ENCODE results near the gene GXYLT1. TPM values are rescaled to one million over a fixed set of nuclear protein-coding genes. Genes with fewer than 3 reads are reported as not detected.
"Not testable (repeated sequence)": the region's sequence is repeated elsewhere in the genome, so short reads cannot be mapped to it uniquely, and the experiment has no call there.

The GXYLT1 gene
- total RNA-seq, 1 donor from 2014 or later, result 11.0 TPM

GRCh38 chr12:42106791-42107190 is 37.9 kb downstream of the GXYLT1 start:
- H3K27ac Mint-ChIP-seq; DNase-seq (ENCODE audit: low spot score); H3K27me3 Mint-ChIP-seq (ENCODE audit: low read depth); intact Hi-C loops (cut with micrococcal nuclease); H3K4me1 Mint-ChIP-seq (ENCODE audit: low read depth); H3K9me3 Mint-ChIP-seq; H3K4me3 Mint-ChIP-seq (ENCODE audit: low read depth): not testable (repeated sequence)
- H3K36me3 Mint-ChIP-seq (ENCODE audit: low read depth), result peaks cover 28% of the 10 kb centered on the region

GRCh38 chr12:42104784-42105183 is 39.9 kb downstream of the GXYLT1 start:
- Mint-ChIP-seq H3K27ac (no peak overlapping the region), H3K4me3 (ENCODE audit: low read depth) (no peak overlapping the region), H3K27me3 (ENCODE audit: low read depth) (no peaks in the 10 kb centered on the region), H3K9me3 (no peaks in the 10 kb centered on the region), H3K36me3 (ENCODE audit: low read depth) (peaks cover 10% of the 10 kb centered on the region), H3K4me1 (ENCODE audit: low read depth) (peaks cover under 1% of the 10 kb centered on the region)
- DNase-seq (ENCODE audit: low spot score), result no peak
- intact Hi-C loops (cut with micrococcal nuclease), result no loop called here

GRCh38 chr12:42104087-42104486 is 40.6 kb downstream of the GXYLT1 start:
- Mint-ChIP-seq H3K4me3 (ENCODE audit: low read depth) (no peak overlapping the region), H3K27ac (no peak overlapping the region), H3K36me3 (ENCODE audit: low read depth) (peaks cover 9% of the 10 kb centered on the region), H3K9me3 (no peaks in the 10 kb centered on the region), H3K4me1 (ENCODE audit: low read depth) (no peaks in the 10 kb centered on the region), H3K27me3 (ENCODE audit: low read depth) (no peaks in the 10 kb centered on the region)
- DNase-seq (ENCODE audit: low spot score), result no peak
- intact Hi-C loops (cut with micrococcal nuclease), result no loop called here

GRCh38 chr12:42103155-42103554 is 41.5 kb downstream of the GXYLT1 start:
- intact Hi-C loops (cut with micrococcal nuclease), result no loop called here
- no peaks in the 10 kb centered on the region for H3K9me3 Mint-ChIP-seq
- H3K4me3 Mint-ChIP-seq (ENCODE audit: low read depth), result no peak overlapping the region
- DNase-seq (ENCODE audit: low spot score), result no peak
- no peaks in the 10 kb centered on the region for H3K27me3 Mint-ChIP-seq (ENCODE audit: low read depth)
- no peak overlapping the region for H3K27ac Mint-ChIP-seq
- peaks cover 3% of the 10 kb centered on the region for H3K36me3 Mint-ChIP-seq (ENCODE audit: low read depth)
- H3K4me1 Mint-ChIP-seq (ENCODE audit: low read depth), result peaks cover 3% of the 10 kb centered on the region

GRCh38 chr12:42102720-42103119 is 42.0 kb downstream of the GXYLT1 start:
- no peak for DNase-seq (ENCODE audit: low spot score)
- H3K27ac Mint-ChIP-seq, result no peak overlapping the region
- H3K36me3 Mint-ChIP-seq (ENCODE audit: low read depth), result peaks cover 6% of the 10 kb centered on the region
- intact Hi-C loops (cut with micrococcal nuclease), result no loop called here
- H3K27me3 Mint-ChIP-seq (ENCODE audit: low read depth), result no peaks in the 10 kb centered on the region
- no peak overlapping the region for H3K4me3 Mint-ChIP-seq (ENCODE audit: low read depth)
- no peaks in the 10 kb centered on the region for H3K9me3 Mint-ChIP-seq
- peaks cover 7% of the 10 kb centered on the region for H3K4me1 Mint-ChIP-seq (ENCODE audit: low read depth)

GRCh38 chr12:42099433-42099832 is 45.2 kb downstream of the GXYLT1 start:
- Mint-ChIP-seq H3K36me3 (ENCODE audit: low read depth) (peaks cover 21% of the 10 kb centered on the region), H3K27ac (no peak overlapping the region), H3K4me3 (ENCODE audit: low read depth) (no peak overlapping the region), H3K9me3 (no peaks in the 10 kb centered on the region), H3K4me1 (ENCODE audit: low read depth) (peaks cover 29% of the 10 kb centered on the region), H3K27me3 (ENCODE audit: low read depth) (no peaks in the 10 kb centered on the region)
- intact Hi-C loops (cut with micrococcal nuclease), result loop anchor here (2.0 to 10.0 kb wide), 2 partner anchors 139 to 225 kb away; partner anchors contain the start of genes PPHLN1, YAF2 and ZCRB1
- no peak for DNase-seq (ENCODE audit: low spot score)

GRCh38 chr12:42097971-42098370 is 46.7 kb downstream of the GXYLT1 start:
- H3K36me3 Mint-ChIP-seq (ENCODE audit: low read depth), result peaks cover 21% of the 10 kb centered on the region
- no peaks in the 10 kb centered on the region for H3K27me3 Mint-ChIP-seq (ENCODE audit: low read depth)
- peaks cover 31% of the 10 kb centered on the region for H3K4me1 Mint-ChIP-seq (ENCODE audit: low read depth)
- DNase-seq (ENCODE audit: low spot score), result no peak
- peak overlapping the region; percentile 91 for H3K27ac Mint-ChIP-seq
- intact Hi-C loops (cut with micrococcal nuclease), result loop anchor here (1.0 to 10.0 kb wide), 3 partner anchors 46 to 227 kb away; partner anchors contain the start of genes GXYLT1, PPHLN1, YAF2 and ZCRB1
- peak overlapping the region; percentile 81 for H3K4me3 Mint-ChIP-seq (ENCODE audit: low read depth)
- H3K9me3 Mint-ChIP-seq, result no peaks in the 10 kb centered on the region

- Mint-ChIP-seq H3K9me3 (no peaks in the 10 kb centered on the region), H3K27me3 (ENCODE audit: low read depth) (no peaks in the 10 kb centered on the region), H3K4me1 (ENCODE audit: low read depth) (peaks cover 40% of the 10 kb centered on the region), H3K4me3 (ENCODE audit: low read depth) (no peak overlapping the region), H3K36me3 (ENCODE audit: low read depth) (peaks cover 27% of the 10 kb centered on the region), H3K27ac (peak overlapping the region; percentile 8)
- DNase-seq (ENCODE audit: low spot score), result no peak
- intact Hi-C loops (cut with micrococcal nuclease), result loop anchor here (10.0 kb wide), 1 partner anchor 231 kb away; the partner anchor contains the start of genes PPHLN1 and ZCRB1
Observed at GRCh38 chr12:42094277-42094676, 50.4 kb downstream of the GXYLT1 start.

- no peak for DNase-seq (ENCODE audit: low spot score)
- Mint-ChIP-seq H3K27me3 (ENCODE audit: low read depth) (no peaks in the 10 kb centered on the region), H3K4me3 (ENCODE audit: low read depth) (no peak overlapping the region), H3K9me3 (no peaks in the 10 kb centered on the region), H3K36me3 (ENCODE audit: low read depth) (peaks cover 24% of the 10 kb centered on the region), H3K27ac (no peak overlapping the region), H3K4me1 (ENCODE audit: low read depth) (peaks cover 25% of the 10 kb centered on the region)
- intact Hi-C loops (cut with micrococcal nuclease), result loop anchor here (10.0 kb wide), 1 partner anchor 233 kb away; the partner anchor contains the start of genes PPHLN1 and ZCRB1
Observed at GRCh38 chr12:42091769-42092168, 52.9 kb downstream of the GXYLT1 start.

GRCh38 chr12:42090899-42091298 is 53.8 kb downstream of the GXYLT1 start:
- DNase-seq (ENCODE audit: low spot score), result no peak

GRCh38 chr12:42086031-42086430 is 58.6 kb downstream of the GXYLT1 start:
- Mint-ChIP-seq H3K36me3 (ENCODE audit: low read depth) (peaks cover 8% of the 10 kb centered on the region), H3K27me3 (ENCODE audit: low read depth) (no peaks in the 10 kb centered on the region), H3K27ac (no peak overlapping the region), H3K9me3 (no peaks in the 10 kb centered on the region), H3K4me1 (ENCODE audit: low read depth) (peaks cover 2% of the 10 kb centered on the region), H3K4me3 (ENCODE audit: low read depth) (no peak overlapping the region)
- intact Hi-C loops (cut with micrococcal nuclease), result no loop called here
- no peak for DNase-seq (ENCODE audit: low spot score)

More at GRCh38 chr12:42090899-42091298, 53.8 kb downstream of the GXYLT1 start:
- Mint-ChIP-seq H3K4me1 (ENCODE audit: low read depth) (peaks cover 20% of the 10 kb centered on the region), H3K9me3 (no peaks in the 10 kb centered on the region), H3K4me3 (ENCODE audit: low read depth) (no peak overlapping the region), H3K27me3 (ENCODE audit: low read depth) (no peaks in the 10 kb centered on the region), H3K27ac (no peak overlapping the region), H3K36me3 (ENCODE audit: low read depth) (peaks cover 19% of the 10 kb centered on the region)
- intact Hi-C loops (cut with micrococcal nuclease), result loop anchor here (10.0 kb wide), 1 partner anchor 234 kb away; the partner anchor contains the start of genes PPHLN1 and ZCRB1

GRCh38 chr12:42085594-42085993 is 59.1 kb downstream of the GXYLT1 start:
- Mint-ChIP-seq H3K9me3 (no peaks in the 10 kb centered on the region), H3K27ac (no peak overlapping the region), H3K27me3 (ENCODE audit: low read depth) (no peaks in the 10 kb centered on the region), H3K4me3 (ENCODE audit: low read depth) (no peak overlapping the region), H3K4me1 (ENCODE audit: low read depth) (peaks cover 2% of the 10 kb centered on the region), H3K36me3 (ENCODE audit: low read depth) (peaks cover 8% of the 10 kb centered on the region)
- intact Hi-C loops (cut with micrococcal nuclease), result no loop called here
- DNase-seq (ENCODE audit: low spot score), result no peak

- intact Hi-C loops (cut with micrococcal nuclease), result no loop called here
- H3K4me1 Mint-ChIP-seq (ENCODE audit: low read depth), result peaks cover 5% of the 10 kb centered on the region
- H3K27me3 Mint-ChIP-seq (ENCODE audit: low read depth), result no peaks in the 10 kb centered on the region
- H3K36me3 Mint-ChIP-seq (ENCODE audit: low read depth), result peaks cover 10% of the 10 kb centered on the region
- no peaks in the 10 kb centered on the region for H3K9me3 Mint-ChIP-seq
- no peak for DNase-seq (ENCODE audit: low spot score)
- H3K4me3 Mint-ChIP-seq (ENCODE audit: low read depth), result no peak overlapping the region
- no peak overlapping the region for H3K27ac Mint-ChIP-seq
Observed at GRCh38 chr12:42084522-42084921, 60.2 kb downstream of the GXYLT1 start.

- DNase-seq (ENCODE audit: low spot score), result no peak
- no peak overlapping the region for H3K4me3 Mint-ChIP-seq (ENCODE audit: low read depth)
- H3K36me3 Mint-ChIP-seq (ENCODE audit: low read depth), result peaks cover 3% of the 10 kb centered on the region
- H3K27me3 Mint-ChIP-seq (ENCODE audit: low read depth), result no peaks in the 10 kb centered on the region
- no peaks in the 10 kb centered on the region for H3K9me3 Mint-ChIP-seq
- intact Hi-C loops (cut with micrococcal nuclease), result no loop called here
- no peak overlapping the region for H3K27ac Mint-ChIP-seq
- H3K4me1 Mint-ChIP-seq (ENCODE audit: low read depth), result peaks cover 2% of the 10 kb centered on the region
Observed at GRCh38 chr12:42076976-42077375, 67.7 kb downstream of the GXYLT1 start.

Data from activated T-helper 2 cell treated with anti-CD3 and anti-CD28 coated beads, Interferon-gamma antibody, Interleukin-2, Interleukin-4, amounts not matched to agents 10 μg/mL and 5 μg/mL and 100 μg/mL, durations not matched to agents 14 hours and 24 hours and 36 hours (primary cell).